Glutamatergic neuron (in vitro differentiated cells): ENCODE results near the gene APOL1. TPM values are rescaled to one million over a fixed set of nuclear protein-coding genes. Genes with fewer than 3 reads are reported as not detected.
"Not testable (repeated sequence)": the region's sequence is repeated elsewhere in the genome, so short reads cannot be mapped to it uniquely, and the experiment has no call there.

Source experiments
- DNase-seq: peaks from one replicate; pipeline ENCODE4 v3.0.0; 2022
- H3K27ac Mint-ChIP-seq: one replicate; pipeline ENCODE4 v1.8.0; 2020; ENCODE audit warnings: mild to moderate bottlenecking, mixed read lengths, inconsistent platforms; ENCODE audit not compliant: unreplicated experiment
- H3K27me3 Mint-ChIP-seq: one replicate; pipeline ENCODE4 v1.8.0; 2020; ENCODE audit warnings: mild to moderate bottlenecking, moderate library complexity, mixed read lengths, inconsistent platforms; ENCODE audit not compliant: unreplicated experiment
- H3K36me3 Mint-ChIP-seq: one replicate; pipeline ENCODE4 v1.8.0; 2020; ENCODE audit warnings: mild to moderate bottlenecking, mixed read lengths, inconsistent platforms; ENCODE audit not compliant: unreplicated experiment
- H3K4me1 Mint-ChIP-seq: one replicate; pipeline ENCODE4 v1.8.0; 2020; ENCODE audit warnings: mild to moderate bottlenecking, low read depth, mixed read lengths, inconsistent platforms; ENCODE audit not compliant: unreplicated experiment
- H3K4me3 Mint-ChIP-seq: one replicate; pipeline ENCODE4 v1.8.0; 2020; ENCODE audit warnings: mild to moderate bottlenecking, mixed read lengths, inconsistent platforms; ENCODE audit not compliant: unreplicated experiment
- H3K9me3 Mint-ChIP-seq: one replicate; pipeline ENCODE4 v1.8.0; 2020; ENCODE audit warnings: mild to moderate bottlenecking, moderate library complexity, mixed read lengths, inconsistent platforms; ENCODE audit not compliant: unreplicated experiment
- total RNA-seq: library from RNA; stranded (reverse); fragmentation: NEBNext Ultra II Directional; extraction: Animal tissue kit (Norgen Biotek cat#: 25700); gene quantifications from one replicate; pipeline ENCODE4 v1.2.1, GENCODE V29; 2021; ENCODE audit not compliant: unreplicated experiment
- TF ChIP-seq, protein P1 (sequence below): fragments of 200-600 bp; sonication (generic); IDR thresholded peaks from one replicate; pipeline ENCODE4 v1.5.0; 2021; ENCODE audit not compliant: partially characterized antibody, unreplicated experiment

APOL1 gene
- total RNA-seq, 1 donor from 2014 or later, result not detected

DNA sequence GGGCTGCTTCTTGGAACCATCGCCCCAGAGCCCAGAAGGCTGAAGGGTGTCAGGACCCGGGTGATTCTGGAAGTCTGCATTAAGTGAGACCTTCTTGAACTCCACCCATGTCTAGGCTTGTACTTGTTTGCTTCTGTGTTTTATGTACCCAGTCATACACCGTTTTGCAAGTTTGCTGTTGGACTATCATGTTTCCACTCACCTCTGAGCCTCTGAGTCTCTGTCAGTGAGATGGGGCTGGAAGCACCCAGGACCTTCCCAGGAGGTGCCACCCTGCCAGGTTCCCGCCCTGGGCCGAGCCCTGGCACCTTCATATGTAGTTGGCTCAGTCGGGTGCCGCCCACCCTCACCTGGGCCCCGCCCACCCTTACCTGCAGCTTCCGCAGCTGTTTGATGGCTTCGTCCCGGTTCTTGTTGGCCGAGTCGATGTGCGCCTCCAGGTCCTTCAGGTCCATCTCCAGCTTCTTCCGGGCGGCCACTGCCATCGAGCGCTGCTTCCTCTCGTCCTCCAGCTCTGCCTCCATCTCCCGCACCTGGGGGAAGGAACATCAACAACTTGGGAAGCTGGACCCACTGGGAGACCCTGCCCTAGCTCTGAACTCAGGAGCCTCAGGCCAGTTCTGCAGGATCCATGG lies 35.1 kb downstream of the APOL1 start:
- DNase-seq, result no peak
- H3K4me3 Mint-ChIP-seq, result no peak overlapping the region
- H3K4me1 Mint-ChIP-seq, result peaks cover 2% of the 10 kb centered on the region
- TF ChIP-seq, protein P1, sequence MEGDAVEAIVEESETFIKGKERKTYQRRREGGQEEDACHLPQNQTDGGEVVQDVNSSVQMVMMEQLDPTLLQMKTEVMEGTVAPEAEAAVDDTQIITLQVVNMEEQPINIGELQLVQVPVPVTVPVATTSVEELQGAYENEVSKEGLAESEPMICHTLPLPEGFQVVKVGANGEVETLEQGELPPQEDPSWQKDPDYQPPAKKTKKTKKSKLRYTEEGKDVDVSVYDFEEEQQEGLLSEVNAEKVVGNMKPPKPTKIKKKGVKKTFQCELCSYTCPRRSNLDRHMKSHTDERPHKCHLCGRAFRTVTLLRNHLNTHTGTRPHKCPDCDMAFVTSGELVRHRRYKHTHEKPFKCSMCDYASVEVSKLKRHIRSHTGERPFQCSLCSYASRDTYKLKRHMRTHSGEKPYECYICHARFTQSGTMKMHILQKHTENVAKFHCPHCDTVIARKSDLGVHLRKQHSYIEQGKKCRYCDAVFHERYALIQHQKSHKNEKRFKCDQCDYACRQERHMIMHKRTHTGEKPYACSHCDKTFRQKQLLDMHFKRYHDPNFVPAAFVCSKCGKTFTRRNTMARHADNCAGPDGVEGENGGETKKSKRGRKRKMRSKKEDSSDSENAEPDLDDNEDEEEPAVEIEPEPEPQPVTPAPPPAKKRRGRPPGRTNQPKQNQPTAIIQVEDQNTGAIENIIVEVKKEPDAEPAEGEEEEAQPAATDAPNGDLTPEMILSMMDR, result no peak
- H3K27ac Mint-ChIP-seq, result peak overlapping the region; percentile 22
- H3K27me3 Mint-ChIP-seq, result peaks cover 4% of the 10 kb centered on the region
- peaks cover 11% of the 10 kb centered on the region for H3K9me3 Mint-ChIP-seq
- H3K36me3 Mint-ChIP-seq, result peaks cover 16% of the 10 kb centered on the region

- H3K4me3 Mint-ChIP-seq, result no peak overlapping the region
- H3K27ac Mint-ChIP-seq, result no peak overlapping the region
- H3K36me3 Mint-ChIP-seq, result peaks cover 16% of the 10 kb centered on the region
- H3K4me1 Mint-ChIP-seq, result peaks cover 2% of the 10 kb centered on the region
- TF ChIP-seq, protein P1, result no peak
- DNase-seq, result no peak
- peaks cover 11% of the 10 kb centered on the region for H3K9me3 Mint-ChIP-seq
- peaks cover under 1% of the 10 kb centered on the region for H3K27me3 Mint-ChIP-seq
Observed at GRCh38 chr22:36288571-36289405, 35.9 kb downstream of the APOL1 start.

DNA sequence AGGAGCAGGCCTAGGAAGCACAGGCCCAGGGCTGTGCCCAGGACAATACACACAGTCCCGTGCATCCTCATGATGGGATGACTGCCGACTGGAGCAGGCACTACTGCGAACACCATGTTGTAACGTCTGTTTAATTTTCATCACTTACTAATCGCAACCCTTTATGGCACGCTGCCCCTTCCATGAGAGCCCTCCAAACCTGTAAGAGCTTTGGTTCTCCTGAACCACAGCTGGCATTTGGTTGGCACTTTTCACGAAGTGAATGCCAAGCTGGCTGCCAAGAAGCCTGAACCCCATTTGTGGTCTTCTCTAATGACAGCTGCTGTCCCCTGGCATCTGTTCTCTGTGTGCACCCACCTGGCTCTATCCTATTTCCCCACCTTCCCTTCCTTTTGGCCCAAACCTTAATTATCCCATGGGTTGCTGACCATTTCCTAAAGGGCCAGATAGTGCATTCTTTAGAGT lies 36.5 kb downstream of the APOL1 start:
- Mint-ChIP-seq H3K4me3 (no peak overlapping the region), H3K36me3 (peaks cover 21% of the 10 kb centered on the region), H3K27ac (no peak overlapping the region), H3K27me3 (peaks cover 3% of the 10 kb centered on the region), H3K9me3 (peaks cover 13% of the 10 kb centered on the region), H3K4me1 (peaks cover 2% of the 10 kb centered on the region)
- no peak for DNase-seq
- TF ChIP-seq, protein P1, result no peak

DNA sequence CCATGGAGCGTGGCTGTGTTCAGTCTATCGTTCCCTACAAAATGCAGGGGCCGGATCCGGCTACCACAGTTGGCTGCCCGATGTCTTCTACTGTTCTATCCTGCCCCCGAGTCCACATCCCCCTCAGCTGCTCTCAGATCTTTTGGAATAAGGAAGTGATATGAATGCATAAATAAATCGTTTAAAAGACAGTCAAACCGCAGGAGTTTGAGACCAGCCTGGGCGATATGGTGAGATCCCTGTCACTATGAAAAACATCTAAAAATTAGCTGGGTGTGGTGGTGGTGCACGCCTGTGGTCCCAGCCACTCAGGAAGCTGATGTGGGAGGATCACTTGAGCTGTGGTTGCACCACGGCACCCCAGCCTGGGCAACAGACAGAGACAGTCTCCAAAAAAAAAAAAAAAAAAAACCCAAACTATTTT lies 37.0 kb downstream of the APOL1 start:
- Mint-ChIP-seq H3K9me3 (peaks cover 13% of the 10 kb centered on the region), H3K36me3 (peaks cover 24% of the 10 kb centered on the region)
- not testable (repeated sequence) for H3K27ac Mint-ChIP-seq

DNA sequence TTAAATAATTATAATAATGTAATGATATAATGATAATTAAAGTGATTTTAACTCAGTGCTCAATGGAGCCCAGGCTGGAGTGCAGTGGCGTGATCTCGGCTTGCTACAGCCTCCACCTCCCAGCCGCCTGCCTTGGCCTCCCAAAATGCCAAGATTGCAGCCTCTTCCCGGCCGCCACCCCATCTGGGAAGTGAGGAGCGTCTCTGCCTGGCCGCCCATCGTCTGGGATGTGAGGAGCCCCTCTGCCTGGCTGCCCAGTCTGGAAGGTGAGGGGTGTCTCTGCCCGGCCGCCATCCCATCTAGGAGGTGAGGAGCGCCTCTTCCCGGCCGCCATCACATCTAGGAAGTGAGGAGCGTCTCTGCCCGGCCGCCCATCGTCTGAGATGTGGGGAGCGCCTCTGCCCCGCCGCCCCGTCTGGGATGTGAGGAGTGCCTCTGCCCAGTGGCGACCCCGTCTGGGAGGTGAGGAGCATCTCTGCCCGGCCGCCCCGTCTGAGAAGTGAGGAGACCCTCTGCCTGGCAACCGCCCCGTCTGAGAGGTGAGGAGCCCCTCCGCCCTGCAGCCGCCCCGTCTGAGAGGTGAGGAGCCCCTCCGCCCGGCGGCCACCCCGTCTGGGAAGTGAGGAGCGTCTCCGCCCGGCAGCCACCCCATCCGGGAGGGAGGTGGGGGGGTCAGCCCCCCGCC lies 37.6 kb downstream of the APOL1 start:
- Mint-ChIP-seq H3K9me3 (peaks cover 13% of the 10 kb centered on the region), H3K36me3 (peaks cover 24% of the 10 kb centered on the region)
- H3K4me1 Mint-ChIP-seq, DNase-seq, H3K4me3 Mint-ChIP-seq, H3K27me3 Mint-ChIP-seq, H3K27ac Mint-ChIP-seq: not testable (repeated sequence)

More for the DNA sequence above, 37.0 kb downstream of the APOL1 start:
- not testable (repeated sequence) for H3K4me3 Mint-ChIP-seq, DNase-seq, H3K27me3 Mint-ChIP-seq, H3K4me1 Mint-ChIP-seq
